MM.1S (cell line): ENCODE results near the gene SEC16B.

Source experiments
- EZH2 ChIP-seq: fragments of 300-600 bp; sonication (generic); optimal IDR thresholded peaks from 2 replicates; pipeline ENCODE3; 2017; ENCODE audit warnings: low read depth, mild to moderate bottlenecking, antibody characterized with exemption, low read length, mixed read lengths
- EZH2phosphoT487 ChIP-seq: fragments of 300-600 bp; sonication (generic); IDR thresholded peaks from 2 replicates; pipeline ENCODE4 v1.6.1; 2018; ENCODE audit warnings: antibody characterized with exemption, low read length
- TF ChIP-seq, protein P1 (sequence below): fragments of 300-600 bp; sonication (generic); IDR thresholded peaks from 2 replicates; pipeline ENCODE4 v1.5.1; 2016; ENCODE audit warnings: antibody characterized with exemption, low read length, mixed read lengths

DNA sequence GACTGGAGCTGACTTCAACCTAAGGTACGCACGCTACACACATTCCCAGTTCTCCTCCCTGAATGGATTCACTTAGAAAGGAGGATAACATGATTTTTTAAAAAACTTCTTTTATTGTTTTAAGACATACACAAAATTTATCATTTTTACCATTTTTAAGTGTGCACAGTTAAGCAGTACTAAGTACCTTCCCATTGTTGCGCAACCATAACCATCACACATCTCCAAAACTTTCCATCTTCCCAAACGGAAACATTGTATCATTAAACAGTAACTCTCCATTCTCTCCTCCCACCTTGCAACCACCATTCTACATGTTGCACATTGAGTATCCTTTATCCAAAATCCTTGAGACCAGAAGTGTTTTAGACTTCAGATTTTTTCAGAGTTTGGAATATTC lies 36.2 kb upstream of the SEC16B start:
- TF ChIP-seq, protein P1, sequence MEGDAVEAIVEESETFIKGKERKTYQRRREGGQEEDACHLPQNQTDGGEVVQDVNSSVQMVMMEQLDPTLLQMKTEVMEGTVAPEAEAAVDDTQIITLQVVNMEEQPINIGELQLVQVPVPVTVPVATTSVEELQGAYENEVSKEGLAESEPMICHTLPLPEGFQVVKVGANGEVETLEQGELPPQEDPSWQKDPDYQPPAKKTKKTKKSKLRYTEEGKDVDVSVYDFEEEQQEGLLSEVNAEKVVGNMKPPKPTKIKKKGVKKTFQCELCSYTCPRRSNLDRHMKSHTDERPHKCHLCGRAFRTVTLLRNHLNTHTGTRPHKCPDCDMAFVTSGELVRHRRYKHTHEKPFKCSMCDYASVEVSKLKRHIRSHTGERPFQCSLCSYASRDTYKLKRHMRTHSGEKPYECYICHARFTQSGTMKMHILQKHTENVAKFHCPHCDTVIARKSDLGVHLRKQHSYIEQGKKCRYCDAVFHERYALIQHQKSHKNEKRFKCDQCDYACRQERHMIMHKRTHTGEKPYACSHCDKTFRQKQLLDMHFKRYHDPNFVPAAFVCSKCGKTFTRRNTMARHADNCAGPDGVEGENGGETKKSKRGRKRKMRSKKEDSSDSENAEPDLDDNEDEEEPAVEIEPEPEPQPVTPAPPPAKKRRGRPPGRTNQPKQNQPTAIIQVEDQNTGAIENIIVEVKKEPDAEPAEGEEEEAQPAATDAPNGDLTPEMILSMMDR = no peak
- TF ChIP-seq EZH2 (no peak), EZH2phosphoT487 (no peak)
